Suprapubic skin (tissue), 4 donors: ENCODE measurements around the gene UVSSA. TPM values are rescaled to one million over a fixed set of nuclear protein-coding genes. Genes with fewer than 3 reads are reported as not detected.

ENCODE experiments used
- DNase-seq, 2 donors: peaks; one replicate each; pipeline ENCODE4 v3.0.0-alpha.2; 2019; ENCODE audit warnings: low spot score in 2 of 2
- H3K27ac ChIP-seq: fragments of 200-600 bp; sonication (generic); one replicate; pipeline ENCODE4 v1.5.1; 2019
- H3K27me3 ChIP-seq: fragments of 200-600 bp; sonication (generic); one replicate; pipeline ENCODE4 v1.5.1; 2019
- H3K36me3 ChIP-seq: fragments of 200-600 bp; sonication (generic); one replicate; pipeline ENCODE4 v1.5.1; 2019
- H3K4me1 ChIP-seq: fragments of 200-600 bp; sonication (generic); one replicate; pipeline ENCODE4 v1.5.1; 2019
- H3K4me3 ChIP-seq: fragments of 200-600 bp; sonication (generic); one replicate; pipeline ENCODE4 v1.5.1; 2019; ENCODE audit warnings: mild to moderate bottlenecking
- H3K9me3 ChIP-seq: fragments of 200-600 bp; sonication (generic); one replicate; pipeline ENCODE4 v1.5.1; 2019
- CTCF ChIP-seq, 2 donors: fragments of 200-600 bp in 1 of 2; fragments of 450-650 bp in 1 of 2; sonication (generic) in 1 of 2; IDR thresholded peaks; one replicate each; pipeline ENCODE4 v1.5.1; 2016 to 2019; ENCODE audit warnings: antibody characterized with exemption in 2 of 2, mild to moderate bottlenecking in 1 of 2, moderate library complexity in 1 of 2
- EP300 ChIP-seq: sonication (generic); formaldehyde crosslinking; IDR thresholded peaks from one replicate; pipeline ENCODE4 v1.6.1; 2017; ENCODE audit warnings: antibody characterized with exemption
- POLR2A ChIP-seq, 2 donors: fragments of 450-650 bp; IDR thresholded peaks; one replicate each; pipeline ENCODE4 v1.6.1; 2017; ENCODE audit warnings: antibody characterized with exemption in 2 of 2, mild to moderate bottlenecking in 2 of 2, moderate library complexity in 2 of 2
- POLR2AphosphoS5 ChIP-seq, 3 donors: sonication (generic); formaldehyde crosslinking; IDR thresholded peaks; one replicate each; pipeline ENCODE4 v1.6.1; 2017; ENCODE audit warnings: antibody characterized with exemption in 3 of 3
- WGBS: methylation state at CpG from one replicate; pipeline ENCODE4 v1.1.5; 2018; 5-methylcytosine and 5-hydroxymethylcytosine counted together
- total RNA-seq, 4 donors: library from RNA; depleted of rRNA; stranded (reverse); fragments of >200 nt; gene quantifications; one replicate each; pipeline ENCODE4 v1.1.0, GENCODE V29; 2016

Gene UVSSA
- total RNA-seq, 4 donors from 2014 or later: 16.2 to 107 (median 24.9) TPM

GRCh38 chr4:1300466-1301455 lies 46.2 kb upstream of the UVSSA start:
- no peak for DNase-seq
- Histone ChIP-seq H3K36me3 (peaks cover 40% of the 10 kb centered on the region), H3K27me3 (no peaks in the 10 kb centered on the region), H3K27ac (peak overlapping the region; percentile 38), H3K9me3 (no peaks in the 10 kb centered on the region), H3K4me3 (no peak overlapping the region), H3K4me1 (peaks cover 26% of the 10 kb centered on the region)
- WGBS: 62% methylated on average over 37 of the region's 40 CpGs
- TF ChIP-seq CTCF (IDR thresholded peaks at IDR 0.05) (no peak), POLR2AphosphoS5 (IDR thresholded peaks at IDR 0.05) (no peak), EP300 (no peak), POLR2A (IDR thresholded peaks at IDR 0.05) (no peak)

GRCh38 chr4:1302159-1302558 lies 44.8 kb upstream of the UVSSA start:
- DNase-seq: no peak
- Histone ChIP-seq H3K36me3 (peaks cover 35% of the 10 kb centered on the region), H3K4me3 (no peak overlapping the region), H3K27ac (no peak overlapping the region), H3K4me1 (peaks cover 29% of the 10 kb centered on the region), H3K27me3 (no peaks in the 10 kb centered on the region), H3K9me3 (no peaks in the 10 kb centered on the region)
- no peak for TF ChIP-seq CTCF (IDR thresholded peaks at IDR 0.05)
- TF ChIP-seq POLR2A (IDR thresholded peaks at IDR 0.05): no peak
- TF ChIP-seq EP300: no peak
- TF ChIP-seq POLR2AphosphoS5 (IDR thresholded peaks at IDR 0.05): no peak
- WGBS: 25% methylated on average over 4 of the region's 4 CpGs

GRCh38 chr4:1305261-1305711 lies 41.7 kb upstream of the UVSSA start:
- no peak for DNase-seq
- Histone ChIP-seq H3K4me3 (no peak overlapping the region), H3K9me3 (no peaks in the 10 kb centered on the region), H3K27me3 (no peaks in the 10 kb centered on the region), H3K27ac (no peak overlapping the region), H3K4me1 (peaks cover 50% of the 10 kb centered on the region), H3K36me3 (peaks cover 14% of the 10 kb centered on the region)
- TF ChIP-seq POLR2A (IDR thresholded peaks at IDR 0.05): no peak
- TF ChIP-seq POLR2AphosphoS5 (IDR thresholded peaks at IDR 0.05): no peak
- TF ChIP-seq CTCF (IDR thresholded peaks at IDR 0.05): no peak
- TF ChIP-seq EP300: no peak
- 89% methylated on average over 12 of the region's 13 CpGs for WGBS

DNA sequence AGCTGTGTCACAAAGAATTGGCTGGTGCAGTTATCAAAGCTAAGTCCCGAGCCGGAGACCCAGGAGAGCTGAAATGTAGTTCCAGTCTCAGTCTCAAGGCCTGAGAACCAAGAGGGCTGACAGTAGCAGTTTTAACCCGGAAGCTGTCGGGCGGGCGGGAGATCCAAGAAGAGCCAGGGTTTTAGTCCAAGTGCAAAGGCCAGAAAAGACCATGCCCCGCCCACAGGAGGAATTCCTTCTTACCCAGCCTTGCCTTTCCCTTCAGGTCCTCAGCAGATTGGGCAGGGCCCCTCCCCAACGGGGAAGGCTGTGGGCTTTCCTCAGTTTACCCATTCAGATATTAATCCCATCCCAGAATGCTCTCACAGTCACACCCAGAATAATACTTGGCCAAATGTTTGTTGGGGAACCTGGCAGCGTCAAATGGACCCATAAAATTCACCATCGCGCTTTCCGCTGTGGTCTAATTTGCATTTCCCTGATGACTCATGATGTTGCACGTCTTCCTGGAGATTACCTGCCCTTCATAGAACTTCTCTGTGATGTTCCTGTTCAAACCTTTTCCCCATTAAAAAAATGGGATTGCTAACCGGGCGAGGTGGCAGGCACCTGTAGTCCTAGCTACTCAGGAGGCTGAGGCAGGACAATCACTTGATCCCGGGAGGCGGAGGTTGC lies 41.1 kb upstream of the UVSSA start:
- 76% methylated on average over 16 of the region's 17 CpGs for WGBS
- Histone ChIP-seq H3K36me3 (peaks cover 9% of the 10 kb centered on the region), H3K27ac (no peak overlapping the region), H3K9me3 (no peaks in the 10 kb centered on the region), H3K4me3 (no peak overlapping the region), H3K27me3 (no peaks in the 10 kb centered on the region), H3K4me1 (peaks cover 50% of the 10 kb centered on the region)
- DNase-seq: no peak
- TF ChIP-seq POLR2A (IDR thresholded peaks at IDR 0.05): no peak
- no peak for TF ChIP-seq CTCF (IDR thresholded peaks at IDR 0.05)
- no peak for TF ChIP-seq POLR2AphosphoS5 (IDR thresholded peaks at IDR 0.05)
- no peak for TF ChIP-seq EP300
